NCI-H1930 (cell line): ENCODE results near the gene POMGNT1.

ENCODE experiments used
- DNase-seq, 2 experiments: peaks; one replicate each; lab custom pipeline; 2025; lab: John Stamatoyannopoulos, UW

Gene POMGNT1

GRCh38 chr1:46183079-46183847, 15.0 kb downstream of the POMGNT1 start:
- DNase-seq = no peak

GRCh38 chr1:46181343-46182260, 16.6 kb downstream of the POMGNT1 start:
- DNase-seq = no peak

- DNase-seq = no peak
Measured at GRCh38 chr1:46180082-46180616, 18.1 kb downstream of the POMGNT1 start.

- DNase-seq = peak; percentile 68 to 77
Measured at GRCh38 chr1:46179138-46180081, 18.8 kb downstream of the POMGNT1 start.

- no peak for DNase-seq
Measured at GRCh38 chr1:46176211-46176865, 21.9 kb downstream of the POMGNT1 start, which contains the start of gene P3R3URF. Gene P3R3URF (minus strand): TSS chr1:46176488. CDS start chr1:46176471, 17 bp downstream.

GRCh38 chr1:46175243-46175642, 23.0 kb downstream of the POMGNT1 start:
- no peak for DNase-seq

- DNase-seq = no peak
Measured at GRCh38 chr1:46174448-46175231, 23.6 kb downstream of the POMGNT1 start, which contains the start of gene TSPAN1. Gene TSPAN1 (plus strand): TSS chr1:46175087. CDS start chr1:46181108, 6,021 bp downstream.

GRCh38 chr1:46173361-46173856, 24.8 kb downstream of the POMGNT1 start:
- no peak for DNase-seq

- DNase-seq = no peak
Measured at GRCh38 chr1:46172321-46172720, 25.9 kb downstream of the POMGNT1 start.

GRCh38 chr1:46171871-46172270, 26.4 kb downstream of the POMGNT1 start:
- DNase-seq = no peak

GRCh38 chr1:46171351-46171750, 26.9 kb downstream of the POMGNT1 start:
- DNase-seq = no peak

- DNase-seq = no peak
Measured at GRCh38 chr1:46169811-46170454, 28.3 kb downstream of the POMGNT1 start.

GRCh38 chr1:46168477-46168876, 29.8 kb downstream of the POMGNT1 start:
- no peak for DNase-seq

GRCh38 chr1:46166521-46167462, 31.4 kb downstream of the POMGNT1 start:
- no peak for DNase-seq

GRCh38 chr1:46160212-46160611, 38.0 kb downstream of the POMGNT1 start:
- no peak for DNase-seq

GRCh38 chr1:46159516-46159915, 38.7 kb downstream of the POMGNT1 start:
- DNase-seq = no peak

- no peak for DNase-seq
Measured at GRCh38 chr1:46158312-46159281, 39.6 kb downstream of the POMGNT1 start.
